PC-3 (cell line): ENCODE results near the gene GNB5.

Source experiments
- EZH2 ChIP-seq: fragments of 300-600 bp; sonication (generic); IDR thresholded peaks from one replicate; pipeline ENCODE4 v1.6.1; 2017; ENCODE audit warnings: antibody characterized with exemption, mild to moderate bottlenecking, low read length; ENCODE audit not compliant: unreplicated experiment
- EZH2phosphoT487 ChIP-seq: fragments of 300-600 bp; sonication (generic); IDR thresholded peaks from 2 replicates; pipeline ENCODE4 v1.6.1; 2018; ENCODE audit warnings: mild to moderate bottlenecking, antibody characterized with exemption, low read length, borderline replicate concordance
- TF ChIP-seq, protein P1 (sequence below): fragments of 300-600 bp; sonication (generic); conservative IDR thresholded peaks from 2 replicates; pipeline ENCODE4 v1.5.1; 2017; ENCODE audit warnings: antibody characterized with exemption, low read depth, mild to moderate bottlenecking, low read length

DNA sequence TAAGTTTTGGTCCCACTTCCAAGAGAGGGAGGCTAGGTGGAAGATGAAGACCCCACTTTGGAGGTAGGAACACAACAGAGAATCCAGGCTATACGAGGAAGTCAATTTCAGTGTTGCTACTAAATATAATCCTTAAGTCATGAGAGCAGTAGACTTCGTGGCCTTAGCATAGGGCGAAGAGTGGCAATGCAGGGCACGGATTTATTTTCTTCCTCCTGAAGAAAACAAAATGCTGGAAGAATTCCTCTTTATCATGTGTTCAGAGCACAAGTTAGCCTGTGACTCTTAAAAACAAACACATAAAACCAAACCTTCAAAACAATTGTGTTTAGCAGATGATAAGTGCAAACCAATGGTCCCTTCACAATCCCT is 98.0 kb downstream of the GNB5 start:
- TF ChIP-seq, protein P1, sequence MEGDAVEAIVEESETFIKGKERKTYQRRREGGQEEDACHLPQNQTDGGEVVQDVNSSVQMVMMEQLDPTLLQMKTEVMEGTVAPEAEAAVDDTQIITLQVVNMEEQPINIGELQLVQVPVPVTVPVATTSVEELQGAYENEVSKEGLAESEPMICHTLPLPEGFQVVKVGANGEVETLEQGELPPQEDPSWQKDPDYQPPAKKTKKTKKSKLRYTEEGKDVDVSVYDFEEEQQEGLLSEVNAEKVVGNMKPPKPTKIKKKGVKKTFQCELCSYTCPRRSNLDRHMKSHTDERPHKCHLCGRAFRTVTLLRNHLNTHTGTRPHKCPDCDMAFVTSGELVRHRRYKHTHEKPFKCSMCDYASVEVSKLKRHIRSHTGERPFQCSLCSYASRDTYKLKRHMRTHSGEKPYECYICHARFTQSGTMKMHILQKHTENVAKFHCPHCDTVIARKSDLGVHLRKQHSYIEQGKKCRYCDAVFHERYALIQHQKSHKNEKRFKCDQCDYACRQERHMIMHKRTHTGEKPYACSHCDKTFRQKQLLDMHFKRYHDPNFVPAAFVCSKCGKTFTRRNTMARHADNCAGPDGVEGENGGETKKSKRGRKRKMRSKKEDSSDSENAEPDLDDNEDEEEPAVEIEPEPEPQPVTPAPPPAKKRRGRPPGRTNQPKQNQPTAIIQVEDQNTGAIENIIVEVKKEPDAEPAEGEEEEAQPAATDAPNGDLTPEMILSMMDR: no peak
- TF ChIP-seq EZH2 (no peak), EZH2phosphoT487 (no peak)
